ENCODE measurements around the gene MBP. TPM values are rescaled to one million over a fixed set of nuclear protein-coding genes. Genes with fewer than 3 reads are reported as not detected.
A peak's percentile ranks its signal among the peaks of the same experiment; 100 is the strongest.

Gene MBP
- total RNA-seq, 2 experiments from 2014 or later, result 35.9 to 36.6 TPM

GRCh38 chr18:77070627-77071026 lies 62.0 kb downstream of the MBP start:
- intact Hi-C loops (cut with micrococcal nuclease), result loop anchor here (1.0 kb wide), 1 partner anchor 8 kb away; no protein-coding TSS in a partner anchor
- peaks cover 21% of the 10 kb centered on the region for H3K36me3 Mint-ChIP-seq (ENCODE audit: low read depth)

DNA sequence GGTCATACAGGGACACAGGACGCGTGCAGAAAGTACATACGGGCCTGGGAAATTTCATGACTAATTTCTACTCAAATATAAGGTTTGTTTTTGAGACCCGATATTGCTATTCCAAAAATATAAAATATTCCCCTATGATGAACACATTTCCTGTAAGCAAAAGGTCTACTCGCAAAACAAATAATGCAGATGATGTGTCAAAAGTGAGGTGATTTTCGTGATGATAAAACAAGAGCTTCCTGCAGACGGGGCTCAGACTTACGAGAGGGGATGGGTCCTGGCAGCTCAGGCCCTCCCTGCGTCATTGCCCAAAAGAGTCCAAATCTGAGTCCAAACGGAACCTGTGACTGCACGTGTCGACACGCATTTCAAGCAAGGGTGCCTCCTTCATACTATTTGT lies 62.7 kb downstream of the MBP start:
- H3K9me3 Mint-ChIP-seq, result peaks cover 1% of the 10 kb centered on the region
- CTCF ChIA-PET, result interaction anchor here (0.5 to 4.9 kb wide), 8 partner anchors 9 to 168 kb away, joined by 3 to 21 read pairs (median 4); no protein-coding TSS in a partner anchor
- peak; percentile 46 for DNase-seq
- peaks cover 27% of the 10 kb centered on the region for H3K36me3 Mint-ChIP-seq (ENCODE audit: low read depth)
- H3K27me3 Mint-ChIP-seq (ENCODE audit: low read depth), result no peaks in the 10 kb centered on the region
- H3K27ac Mint-ChIP-seq, result peak overlapping the region; percentile 80
- H3K4me1 Mint-ChIP-seq (ENCODE audit: low read depth), result peaks cover 95% of the 10 kb centered on the region
- intact Hi-C loops (cut with micrococcal nuclease), result loop anchor here (1.0 to 10.0 kb wide), 5 partner anchors 8 to 695 kb away; no protein-coding TSS in a partner anchor
- no peak overlapping the region for H3K4me3 Mint-ChIP-seq

More at GRCh38 chr18:77070627-77071026, 62.0 kb downstream of the MBP start:
- Mint-ChIP-seq H3K27me3 (ENCODE audit: low read depth) (no peaks in the 10 kb centered on the region), H3K4me1 (ENCODE audit: low read depth) (peaks cover 89% of the 10 kb centered on the region), H3K9me3 (no peaks in the 10 kb centered on the region), H3K4me3 (no peak overlapping the region), H3K27ac (peak overlapping the region; percentile 80)
- no peak for DNase-seq
- CTCF ChIA-PET, result interaction anchor here (1.0 to 4.9 kb wide), 5 partner anchors 9 to 150 kb away, joined by 3 to 21 read pairs (median 5); no protein-coding TSS in a partner anchor

GRCh38 chr18:77069482-77069881 lies 63.1 kb downstream of the MBP start:
- Mint-ChIP-seq H3K4me3 (no peak overlapping the region), H3K27ac (peak overlapping the region; percentile 80), H3K27me3 (ENCODE audit: low read depth) (no peaks in the 10 kb centered on the region), H3K4me1 (ENCODE audit: low read depth) (peaks cover 97% of the 10 kb centered on the region), H3K36me3 (ENCODE audit: low read depth) (peaks cover 31% of the 10 kb centered on the region), H3K9me3 (peaks cover 1% of the 10 kb centered on the region)
- no peak for DNase-seq
- CTCF ChIA-PET, result interaction anchor here (0.5 to 4.9 kb wide), 11 partner anchors 8 to 268 kb away, joined by 3 to 21 read pairs (median 4); no protein-coding TSS in a partner anchor
- intact Hi-C loops (cut with micrococcal nuclease), result loop anchor here (1.0 to 10.0 kb wide), 4 partner anchors 15 to 695 kb away; no protein-coding TSS in a partner anchor

- peaks cover 97% of the 10 kb centered on the region for H3K4me1 Mint-ChIP-seq (ENCODE audit: low read depth)
- H3K9me3 Mint-ChIP-seq, result peaks cover 1% of the 10 kb centered on the region
- peak; percentile 72 for DNase-seq
- H3K27me3 Mint-ChIP-seq (ENCODE audit: low read depth), result no peaks in the 10 kb centered on the region
- intact Hi-C loops (cut with micrococcal nuclease), result loop anchor here (1.0 to 10.0 kb wide), 5 partner anchors 14 to 694 kb away; no protein-coding TSS in a partner anchor
- H3K36me3 Mint-ChIP-seq (ENCODE audit: low read depth), result peaks cover 38% of the 10 kb centered on the region
- H3K4me3 Mint-ChIP-seq, result peak overlapping the region; percentile 19
- peak overlapping the region; percentile 92 for H3K27ac Mint-ChIP-seq
- CTCF ChIA-PET, result interaction anchor here (0.6 to 4.9 kb wide), 11 partner anchors 13 to 267 kb away, joined by 3 to 21 read pairs (median 3); partner anchors contain the start of gene MBP
Measured at GRCh38 chr18:77068321-77069312, 64.0 kb downstream of the MBP start.

DNA sequence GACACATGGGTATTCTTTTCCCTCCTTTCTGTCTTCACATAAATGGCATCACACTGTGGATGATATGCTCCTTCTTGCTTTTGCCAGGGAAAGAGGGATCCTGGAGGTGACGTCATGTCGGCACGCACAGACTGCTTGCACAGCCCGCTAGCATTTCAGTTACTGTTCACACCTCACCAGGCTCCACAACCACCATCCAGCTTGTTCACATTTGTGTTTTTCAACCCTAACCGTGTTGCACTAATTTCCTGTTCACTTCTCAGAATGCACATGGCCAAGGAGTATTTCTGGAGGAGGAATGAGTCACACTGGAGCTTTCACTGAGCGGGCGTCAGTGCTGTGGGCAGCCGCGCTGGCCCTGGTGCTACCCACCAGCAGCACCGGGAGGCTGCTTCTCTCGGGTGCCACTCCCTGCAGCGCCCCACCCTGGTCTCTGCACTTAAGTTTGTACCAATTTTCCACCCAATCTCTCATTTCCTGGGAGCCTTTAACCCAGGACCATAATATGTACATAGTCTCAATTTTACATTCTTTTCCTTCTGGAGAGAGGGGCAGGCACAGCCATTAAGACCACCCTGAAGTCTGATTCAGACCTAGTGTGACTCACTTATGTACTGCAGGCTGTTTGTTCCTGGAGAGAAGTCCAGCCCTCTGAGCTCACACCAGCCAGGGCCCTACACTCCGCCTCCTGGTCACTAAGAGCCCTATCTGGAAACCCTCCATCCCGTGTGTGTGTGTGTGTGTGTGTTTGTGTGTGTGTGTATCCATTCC lies 65.1 kb downstream of the MBP start:
- Mint-ChIP-seq H3K4me3 (peak overlapping the region; percentile 17), H3K36me3 (ENCODE audit: low read depth) (peaks cover 43% of the 10 kb centered on the region), H3K9me3 (peaks cover 1% of the 10 kb centered on the region), H3K27me3 (ENCODE audit: low read depth) (no peaks in the 10 kb centered on the region), H3K4me1 (ENCODE audit: low read depth) (peaks cover 99% of the 10 kb centered on the region), H3K27ac (peak overlapping the region; percentile 92)
- peak; percentile 77 for DNase-seq
- intact Hi-C loops (cut with micrococcal nuclease), result loop anchor here (1.0 to 10.0 kb wide), 5 partner anchors 13 to 693 kb away; no protein-coding TSS in a partner anchor
- CTCF ChIA-PET, result interaction anchor here (0.5 to 2.9 kb wide), 11 partner anchors 10 to 181 kb away, joined by 3 to 11 read pairs (median 4); partner anchors contain the start of gene MBP

GRCh38 chr18:77066689-77067088 lies 65.9 kb downstream of the MBP start:
- CTCF ChIA-PET, result interaction anchor here (0.5 to 2.9 kb wide), 8 partner anchors 9 to 182 kb away, joined by 3 to 11 read pairs (median 4); partner anchors contain the start of gene MBP
- peak overlapping the region; percentile 92 for H3K27ac Mint-ChIP-seq
- peaks cover 49% of the 10 kb centered on the region for H3K36me3 Mint-ChIP-seq (ENCODE audit: low read depth)
- H3K9me3 Mint-ChIP-seq, result peaks cover 1% of the 10 kb centered on the region
- no peak overlapping the region for H3K4me3 Mint-ChIP-seq
- intact Hi-C loops (cut with micrococcal nuclease), result loop anchor here (1.0 to 10.0 kb wide), 3 partner anchors 58 to 692 kb away; no protein-coding TSS in a partner anchor
- no peak for DNase-seq
- H3K4me1 Mint-ChIP-seq (ENCODE audit: low read depth), result peaks cover 99% of the 10 kb centered on the region
- no peaks in the 10 kb centered on the region for H3K27me3 Mint-ChIP-seq (ENCODE audit: low read depth)

- CTCF ChIA-PET, result interaction anchor here (0.7 to 2.9 kb wide), 6 partner anchors 13 to 146 kb away, joined by 3 to 11 read pairs (median 4); partner anchors contain the start of gene MBP
- Mint-ChIP-seq H3K27ac (peak overlapping the region; percentile 83), H3K9me3 (peaks cover 1% of the 10 kb centered on the region), H3K4me3 (no peak overlapping the region), H3K36me3 (ENCODE audit: low read depth) (peaks cover 51% of the 10 kb centered on the region), H3K4me1 (ENCODE audit: low read depth) (peaks cover 99% of the 10 kb centered on the region), H3K27me3 (ENCODE audit: low read depth) (no peaks in the 10 kb centered on the region)
- no peak for DNase-seq
- intact Hi-C loops (cut with micrococcal nuclease), result loop anchor here (5.0 to 10.0 kb wide), 2 partner anchors 496 to 691 kb away; no protein-coding TSS in a partner anchor
Measured at GRCh38 chr18:77066101-77066500, 66.5 kb downstream of the MBP start.

DNA sequence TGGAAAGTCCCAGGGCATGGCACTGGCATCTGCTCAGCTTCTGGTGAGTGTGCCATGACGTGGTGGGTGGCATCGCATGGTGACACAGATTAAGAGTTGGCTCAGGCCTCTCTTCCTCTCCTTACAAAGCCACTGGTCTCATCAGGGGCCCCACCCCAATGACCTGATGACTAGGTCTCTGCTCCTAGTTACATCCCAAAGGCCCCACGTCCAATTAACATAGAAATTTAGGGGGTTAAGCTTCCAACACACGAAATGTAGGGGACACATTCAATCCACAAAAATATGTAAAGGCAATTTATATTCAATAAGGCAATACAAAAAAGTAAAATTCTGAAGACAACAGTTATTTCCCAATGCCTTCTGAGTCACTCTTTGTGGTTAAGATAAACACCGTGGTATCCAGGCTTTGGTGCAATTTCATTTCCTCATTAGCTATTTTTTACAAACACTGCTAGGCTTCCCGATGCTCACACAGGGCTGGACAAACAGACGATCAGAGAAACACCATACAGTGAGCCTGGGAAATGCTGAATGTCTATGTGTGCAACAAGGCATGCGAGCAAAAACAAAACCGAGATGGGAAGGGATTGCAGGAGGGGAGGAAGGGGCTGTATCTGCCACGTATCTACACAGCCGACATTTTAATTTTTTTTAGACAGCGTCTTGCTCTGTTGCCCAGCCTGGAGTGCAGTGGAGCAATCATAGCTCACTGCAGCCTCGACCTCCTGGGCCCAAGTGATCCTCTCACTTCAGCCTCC lies 67.2 kb downstream of the MBP start:
- intact Hi-C loops (cut with micrococcal nuclease), result loop anchor here (5.0 to 10.0 kb wide), 2 partner anchors 497 to 691 kb away; no protein-coding TSS in a partner anchor
- DNase-seq, result peak; percentile 53
- Mint-ChIP-seq H3K9me3 (peaks cover 1% of the 10 kb centered on the region), H3K4me1 (ENCODE audit: low read depth) (peaks cover 99% of the 10 kb centered on the region), H3K27ac (peak overlapping the region; percentile 83), H3K36me3 (ENCODE audit: low read depth) (peaks cover 49% of the 10 kb centered on the region), H3K4me3 (no peak overlapping the region), H3K27me3 (ENCODE audit: low read depth) (no peaks in the 10 kb centered on the region)
- CTCF ChIA-PET, result interaction anchor here (0.7 to 2.9 kb wide), 4 partner anchors 13 to 65 kb away, joined by 3 to 11 read pairs (median 4); no protein-coding TSS in a partner anchor

DNA sequence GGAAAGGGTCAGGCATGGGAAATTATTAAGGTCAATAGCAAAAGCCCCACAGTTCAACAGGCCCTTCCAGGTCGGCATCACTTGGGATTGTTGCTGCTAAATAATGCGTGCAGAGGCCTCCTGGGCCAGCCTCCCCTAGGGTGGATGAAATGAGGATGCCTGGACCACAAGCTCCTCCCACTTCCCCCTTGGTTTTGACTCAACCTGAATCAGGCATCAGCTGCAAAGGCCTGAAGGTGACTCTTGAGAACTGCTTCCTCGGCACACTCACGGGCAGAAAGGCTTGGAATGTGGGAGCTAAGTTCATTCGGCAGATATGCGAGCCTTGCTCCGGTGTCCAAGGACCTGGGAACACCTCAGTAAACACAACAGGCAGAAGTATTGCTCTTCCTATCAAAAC lies 69.3 kb downstream of the MBP start:
- intact Hi-C loops (cut with micrococcal nuclease), result loop anchor here (1.0 to 10.0 kb wide), 7 partner anchors 61 to 1851 kb away; partner anchors contain the start of genes MBP and TSHZ1
- H3K4me1 Mint-ChIP-seq (ENCODE audit: low read depth), result peaks cover 86% of the 10 kb centered on the region
- peak overlapping the region; percentile 28 for H3K4me3 Mint-ChIP-seq
- H3K9me3 Mint-ChIP-seq, result peaks cover 1% of the 10 kb centered on the region
- H3K27ac Mint-ChIP-seq, result peak overlapping the region; percentile 98
- H3K27me3 Mint-ChIP-seq (ENCODE audit: low read depth), result no peaks in the 10 kb centered on the region
- peaks cover 50% of the 10 kb centered on the region for H3K36me3 Mint-ChIP-seq (ENCODE audit: low read depth)
- peak; percentile 95 for DNase-seq
- CTCF ChIA-PET, result interaction anchor here (0.9 to 2.9 kb wide), 8 partner anchors 9 to 149 kb away, joined by 3 to 18 read pairs (median 4); no protein-coding TSS in a partner anchor

DNA sequence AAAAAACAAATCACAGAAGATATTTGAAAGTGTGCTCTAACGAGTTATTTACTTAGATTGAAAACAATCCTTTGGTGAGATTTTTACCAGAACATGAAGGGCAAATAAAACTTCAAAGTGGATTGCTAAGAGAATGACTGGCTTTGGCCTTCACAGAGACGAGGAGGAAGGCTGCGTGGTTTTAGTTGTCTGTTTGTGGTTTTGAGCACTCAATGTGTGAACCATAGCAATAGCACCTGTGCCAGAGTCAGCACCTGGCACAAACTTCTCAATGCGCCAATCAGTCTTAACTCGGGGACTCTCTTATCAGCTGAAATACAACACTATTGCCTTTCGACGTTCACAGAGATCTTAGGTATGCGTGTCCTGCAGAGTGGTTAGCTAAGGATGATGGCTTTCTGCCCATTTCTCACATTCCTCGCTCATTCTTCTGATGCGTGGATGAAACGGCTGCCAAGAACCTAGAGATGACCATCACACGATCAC lies 70.0 kb downstream of the MBP start:
- Mint-ChIP-seq H3K4me3 (peak overlapping the region; percentile 11), H3K9me3 (peaks cover 1% of the 10 kb centered on the region), H3K27me3 (ENCODE audit: low read depth) (no peaks in the 10 kb centered on the region), H3K36me3 (ENCODE audit: low read depth) (peaks cover 50% of the 10 kb centered on the region), H3K4me1 (ENCODE audit: low read depth) (peaks cover 79% of the 10 kb centered on the region), H3K27ac (peak overlapping the region; percentile 98)
- intact Hi-C loops (cut with micrococcal nuclease), result loop anchor here (1.0 to 10.0 kb wide), 13 partner anchors 8 to 1850 kb away; partner anchors contain the start of genes MBP and TSHZ1
- DNase-seq, result peak; percentile 88
- CTCF ChIA-PET, result interaction anchor here (0.9 to 2.9 kb wide), 10 partner anchors 8 to 149 kb away, joined by 3 to 18 read pairs (median 3); no protein-coding TSS in a partner anchor
